CD14-positive monocyte (primary cell): ENCODE data around the gene PPCS. TPM values are rescaled to one million over a fixed set of nuclear protein-coding genes. Genes with fewer than 3 reads are reported as not detected.

Source experiments
- DNase-seq, 3 donors: peaks; one replicate each; pipeline ENCODE4 v3.0.0-alpha.2; 2011 to 2022
- H2AFZ ChIP-seq: 2 replicates; pipeline ENCODE4 v1.6.0; 2012; ENCODE audit warnings: mild to moderate bottlenecking, low read depth, low read length, inconsistent platforms; ENCODE audit not compliant: insufficient read depth, poor library complexity, severe bottlenecking
- H3K27ac ChIP-seq, 2 donors: 1 replicate in 1 of 2; 2 replicates in 1 of 2; pipeline ENCODE4 v1.5.1; 2012 to 2013; ENCODE audit warnings: low read length in 2 of 2, control low read depth in 1 of 2, inconsistent platforms in 1 of 2, low read depth in 1 of 2, mild to moderate bottlenecking in 1 of 2
- H3K27me3 ChIP-seq, 2 donors: one replicate each; pipeline versions ENCODE4 v1.6.0 to v1.6.1; 2011 to 2013; ENCODE audit warnings: low read length in 2 of 2; ENCODE audit not compliant: control insufficient read depth in 2 of 2, insufficient read depth in 2 of 2
- H3K36me3 ChIP-seq, 2 donors: replicated peaks in 1 of 2; 1 replicate in 1 of 2; 2 replicates in 1 of 2; pipeline versions ENCODE4 v1.5.1 to v1.6.1; 2012 to 2013; ENCODE audit warnings: low read length in 2 of 2, control low read depth in 1 of 2, inconsistent platforms in 1 of 2, mild to moderate bottlenecking in 1 of 2; ENCODE audit not compliant: insufficient read depth in 2 of 2, control insufficient read depth in 1 of 2
- H3K4me1 ChIP-seq, 2 donors: 1 replicate in 1 of 2; 2 replicates in 1 of 2; pipeline versions ENCODE4 v1.5.1 to v1.6.1; 2012 to 2013; ENCODE audit warnings: low read length in 2 of 2, control low read depth in 1 of 2, inconsistent platforms in 1 of 2, mild to moderate bottlenecking in 1 of 2, moderate library complexity in 1 of 2; ENCODE audit not compliant: insufficient read depth in 2 of 2, control insufficient read depth in 1 of 2
- H3K4me2 ChIP-seq: replicated peaks from 2 replicates; pipeline ENCODE3; 2012; ENCODE audit warnings: low read length, moderate library complexity, mild to moderate bottlenecking; ENCODE audit not compliant: poor library complexity, severe bottlenecking; ENCODE audit errors: extremely low read depth
- H3K4me3 ChIP-seq, 3 experiments: fragments of 200-600 bp in 1 of 3; sonication (generic) in 1 of 3; replicated peaks in 1 of 3; 1 replicate in 2 of 3; 2 replicates in 1 of 3; pipeline ENCODE4 v1.5.1; 2011 to 2013; ENCODE audit warnings: low read length in 3 of 3, mild to moderate bottlenecking in 3 of 3, control low read depth in 2 of 3, low read depth in 2 of 3, inconsistent platforms in 1 of 3, moderate library complexity in 1 of 3
- H3K79me2 ChIP-seq: 2 replicates; pipeline ENCODE4 v1.6.0; 2012; ENCODE audit warnings: mild to moderate bottlenecking, control low read depth, inconsistent platforms, low read length, moderate library complexity; ENCODE audit not compliant: insufficient read depth
- H3K9ac ChIP-seq: 2 replicates; pipeline ENCODE4 v1.6.0; 2017; ENCODE audit warnings: low read length, mild to moderate bottlenecking; ENCODE audit not compliant: insufficient read depth, poor library complexity, severe bottlenecking
- H3K9me3 ChIP-seq, 2 donors: replicated peaks in 1 of 2; 1 replicate in 1 of 2; 2 replicates in 1 of 2; pipeline versions ENCODE4 v1.5.1 to v1.6.1; 2012 to 2013; ENCODE audit warnings: low read length in 2 of 2, control low read depth in 1 of 2; ENCODE audit not compliant: control insufficient read depth in 1 of 2, insufficient read depth in 1 of 2
- H4K20me1 ChIP-seq: 2 replicates; pipeline ENCODE4 v1.6.0; 2012; ENCODE audit warnings: mild to moderate bottlenecking, low read length, control low read depth, moderate library complexity; ENCODE audit not compliant: insufficient read depth
- H3K27ac Mint-ChIP-seq, 7 donors: one replicate each; pipeline ENCODE4 v1.8.0; 2020; ENCODE audit warnings: mild to moderate bottlenecking in 7 of 7, mixed read lengths in 7 of 7, moderate library complexity in 6 of 7, inconsistent platforms in 2 of 7
- H3K27me3 Mint-ChIP-seq, 3 donors: one replicate each; pipeline ENCODE4 v1.8.0; 2021 to 2022; ENCODE audit warnings: low read depth in 3 of 3, mild to moderate bottlenecking in 3 of 3, mixed read lengths in 3 of 3, moderate library complexity in 3 of 3, inconsistent platforms in 1 of 3
- H3K36me3 Mint-ChIP-seq, 2 donors: one replicate each; pipeline ENCODE4 v1.8.0; 2020; ENCODE audit warnings: mixed read lengths in 2 of 2, inconsistent platforms in 1 of 2, mild to moderate bottlenecking in 1 of 2
- H3K4me1 Mint-ChIP-seq: one replicate; pipeline ENCODE4 v1.8.0; 2020; ENCODE audit warnings: mild to moderate bottlenecking, mixed read lengths
- H3K4me3 Mint-ChIP-seq, 2 donors: one replicate each; pipeline ENCODE4 v1.8.0; 2020; ENCODE audit warnings: mild to moderate bottlenecking in 2 of 2, mixed read lengths in 2 of 2, moderate library complexity in 1 of 2
- H3K9me3 Mint-ChIP-seq, 7 donors: one replicate each; pipeline ENCODE4 v1.8.0; 2020 to 2022; ENCODE audit warnings: mixed read lengths in 7 of 7, mild to moderate bottlenecking in 6 of 7, moderate library complexity in 6 of 7, inconsistent platforms in 2 of 7
- WGBS: methylation state at CpG from one replicate; pipeline ENCODE4 v1.1.5; 2013; ENCODE audit warnings: missing lambda C conversion rate; ENCODE audit not compliant: insufficient coverage; 5-methylcytosine and 5-hydroxymethylcytosine counted together
- intact Hi-C, 2 donors: fragments of 100-400 bp; cut with micrococcal nuclease; formaldehyde crosslinking; loops; one replicate each; pipeline versions ENCODE4 v1.15.0 to v1.15.1; 2023
- polyA plus RNA-seq, 3 donors: library from polyadenylated mRNA; depleted of rRNA in 1 of 3; unstranded in 2 of 3; stranded (reverse) in 1 of 3; fragments of 300-500 nt in 2 of 3; fragments of >200 nt in 1 of 3; fragmentation: Illumina TruSeq in 2 of 3; gene quantifications; 1 replicate in 2 of 3; 2 replicates in 1 of 3; pipeline ENCODE4 v1.2.3, GENCODE V29; 2012 to 2021
- TF ChIP-seq, protein P1 (sequence below): fragments of 200-600 bp; IDR thresholded peaks from one replicate; pipeline ENCODE4 v1.8.0; 2022; ENCODE audit warnings: antibody characterized with exemption, mild to moderate bottlenecking

Gene PPCS
- polyA plus RNA-seq, 3 donors = 43.2 to 182 (median 176) TPM

DNA sequence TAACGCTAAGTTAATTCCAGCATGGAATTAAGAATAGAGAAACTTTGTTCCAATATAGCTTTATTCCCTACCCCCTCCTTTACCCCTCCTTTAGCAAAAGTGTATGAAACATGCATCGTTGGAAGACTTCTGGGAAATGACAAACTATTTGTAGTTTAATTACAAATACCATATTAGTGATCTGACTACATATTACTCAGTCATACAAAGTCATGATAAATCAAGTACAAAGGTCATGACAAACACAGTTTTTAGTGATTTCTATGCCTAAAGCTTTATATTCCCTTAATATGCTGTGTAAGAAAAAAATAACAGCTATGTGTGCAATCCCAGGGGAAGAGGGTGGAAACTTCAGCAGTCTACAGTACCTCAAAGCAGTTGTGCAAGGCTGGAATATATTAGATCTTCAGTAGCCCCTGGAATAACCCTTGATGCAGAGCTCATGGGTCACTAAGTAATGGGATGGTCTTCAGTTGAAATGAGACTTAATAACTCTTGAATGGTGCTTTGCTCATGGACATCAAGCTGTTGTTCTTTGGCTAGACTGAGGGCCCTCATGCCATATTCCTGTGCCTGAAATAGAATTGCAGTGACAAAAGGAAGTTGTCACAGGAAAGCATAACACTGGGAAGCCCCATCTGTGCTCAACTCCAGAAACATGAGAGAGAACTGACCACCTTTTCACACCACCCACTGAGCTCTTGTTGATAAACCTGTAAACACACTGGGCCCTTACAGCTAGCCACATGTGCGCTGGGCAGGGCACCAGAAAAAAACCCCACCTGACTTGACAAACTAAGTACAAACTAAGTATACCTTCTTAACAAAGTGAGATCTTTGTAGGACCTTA, 25.8 kb upstream of the PPCS start:
- Mint-ChIP-seq H3K27ac (no peak overlapping the region), H3K4me1 (no peaks in the 10 kb centered on the region), H3K9me3 (peaks cover 0 to 1% (median 0%) of the 10 kb centered on the region in 7 donors), H3K4me3 (no peak overlapping the region), H3K36me3 (no peaks in the 10 kb centered on the region), H3K27me3 (peaks cover 0 to 2% (median 0%) of the 10 kb centered on the region in 3 donors)
- no peak for DNase-seq
- no peaks in the 10 kb centered on the region for H3K36me3 ChIP-seq
- no peaks in the 10 kb centered on the region for H3K27me3 ChIP-seq
- H3K79me2 ChIP-seq = no peaks in the 10 kb centered on the region
- H3K4me1 ChIP-seq = no peaks in the 10 kb centered on the region
- H3K9ac ChIP-seq = no peak overlapping the region
- H4K20me1 ChIP-seq = no peaks in the 10 kb centered on the region
- no peak overlapping the region for H3K27ac ChIP-seq
- no CpG with 5 or more reads among the region's 3 CpGs for WGBS
- TF ChIP-seq, protein P1, sequence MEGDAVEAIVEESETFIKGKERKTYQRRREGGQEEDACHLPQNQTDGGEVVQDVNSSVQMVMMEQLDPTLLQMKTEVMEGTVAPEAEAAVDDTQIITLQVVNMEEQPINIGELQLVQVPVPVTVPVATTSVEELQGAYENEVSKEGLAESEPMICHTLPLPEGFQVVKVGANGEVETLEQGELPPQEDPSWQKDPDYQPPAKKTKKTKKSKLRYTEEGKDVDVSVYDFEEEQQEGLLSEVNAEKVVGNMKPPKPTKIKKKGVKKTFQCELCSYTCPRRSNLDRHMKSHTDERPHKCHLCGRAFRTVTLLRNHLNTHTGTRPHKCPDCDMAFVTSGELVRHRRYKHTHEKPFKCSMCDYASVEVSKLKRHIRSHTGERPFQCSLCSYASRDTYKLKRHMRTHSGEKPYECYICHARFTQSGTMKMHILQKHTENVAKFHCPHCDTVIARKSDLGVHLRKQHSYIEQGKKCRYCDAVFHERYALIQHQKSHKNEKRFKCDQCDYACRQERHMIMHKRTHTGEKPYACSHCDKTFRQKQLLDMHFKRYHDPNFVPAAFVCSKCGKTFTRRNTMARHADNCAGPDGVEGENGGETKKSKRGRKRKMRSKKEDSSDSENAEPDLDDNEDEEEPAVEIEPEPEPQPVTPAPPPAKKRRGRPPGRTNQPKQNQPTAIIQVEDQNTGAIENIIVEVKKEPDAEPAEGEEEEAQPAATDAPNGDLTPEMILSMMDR = no peak
- H2AFZ ChIP-seq = no peak overlapping the region
- no peak overlapping the region for H3K4me3 ChIP-seq
- no peak overlapping the region for H3K4me2 ChIP-seq
- no peaks in the 10 kb centered on the region for H3K9me3 ChIP-seq
- intact Hi-C loops = no loop called here

GRCh38 chr1:42431514-42431913, 24.8 kb upstream of the PPCS start:
- Mint-ChIP-seq H3K4me1 (no peaks in the 10 kb centered on the region), H3K9me3 (peaks cover 0 to 1% (median 0%) of the 10 kb centered on the region in 7 donors), H3K4me3 (no peak overlapping the region), H3K36me3 (no peaks in the 10 kb centered on the region), H3K27me3 (peaks cover 0 to 2% (median 0%) of the 10 kb centered on the region in 3 donors), H3K27ac (no peak overlapping the region)
- H3K4me3 ChIP-seq = no peak overlapping the region
- TF ChIP-seq, protein P1 = no peak
- H3K9ac ChIP-seq = no peak overlapping the region
- no peak for DNase-seq
- H3K27ac ChIP-seq = no peak overlapping the region
- H3K79me2 ChIP-seq = no peaks in the 10 kb centered on the region
- H3K9me3 ChIP-seq = no peaks in the 10 kb centered on the region
- H3K4me2 ChIP-seq = no peak overlapping the region
- WGBS = 88% methylated on average over 1 of the region's 3 CpGs
- no peak overlapping the region for H2AFZ ChIP-seq
- no peaks in the 10 kb centered on the region for H3K36me3 ChIP-seq
- no peaks in the 10 kb centered on the region for H3K4me1 ChIP-seq
- no peaks in the 10 kb centered on the region for H4K20me1 ChIP-seq
- intact Hi-C loops = no loop called here
- no peaks in the 10 kb centered on the region for H3K27me3 ChIP-seq
